ENCODE data around the gene NELFA.
"Not testable (repeated sequence)": the region's sequence is repeated elsewhere in the genome, so short reads cannot be mapped to it uniquely, and the experiment has no call there.

The NELFA gene

DNA sequence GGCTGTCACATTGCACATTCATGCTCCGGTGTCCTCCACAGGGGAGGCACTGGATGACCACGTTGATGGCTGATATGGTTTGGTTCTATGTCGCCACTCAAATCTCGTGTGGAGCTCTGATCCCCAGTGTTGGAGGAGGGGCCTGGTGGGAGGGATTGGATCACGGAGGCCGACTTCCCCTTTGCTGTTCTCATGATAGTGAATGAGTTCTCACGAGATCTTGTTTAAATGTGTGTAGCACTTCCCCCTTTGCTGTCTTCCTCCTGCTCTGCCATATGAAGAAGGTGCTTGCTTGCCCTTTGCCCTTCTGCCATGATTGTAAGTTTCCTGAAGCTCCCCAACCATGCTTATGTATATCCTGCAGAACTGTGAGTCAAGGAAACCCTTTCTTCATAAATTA, 28.1 kb upstream of the NELFA start:
- H3K4me3 ChIP-seq (ENCODE audit: low read length) = no peak overlapping the region
- TF ChIP-seq, protein P1, sequence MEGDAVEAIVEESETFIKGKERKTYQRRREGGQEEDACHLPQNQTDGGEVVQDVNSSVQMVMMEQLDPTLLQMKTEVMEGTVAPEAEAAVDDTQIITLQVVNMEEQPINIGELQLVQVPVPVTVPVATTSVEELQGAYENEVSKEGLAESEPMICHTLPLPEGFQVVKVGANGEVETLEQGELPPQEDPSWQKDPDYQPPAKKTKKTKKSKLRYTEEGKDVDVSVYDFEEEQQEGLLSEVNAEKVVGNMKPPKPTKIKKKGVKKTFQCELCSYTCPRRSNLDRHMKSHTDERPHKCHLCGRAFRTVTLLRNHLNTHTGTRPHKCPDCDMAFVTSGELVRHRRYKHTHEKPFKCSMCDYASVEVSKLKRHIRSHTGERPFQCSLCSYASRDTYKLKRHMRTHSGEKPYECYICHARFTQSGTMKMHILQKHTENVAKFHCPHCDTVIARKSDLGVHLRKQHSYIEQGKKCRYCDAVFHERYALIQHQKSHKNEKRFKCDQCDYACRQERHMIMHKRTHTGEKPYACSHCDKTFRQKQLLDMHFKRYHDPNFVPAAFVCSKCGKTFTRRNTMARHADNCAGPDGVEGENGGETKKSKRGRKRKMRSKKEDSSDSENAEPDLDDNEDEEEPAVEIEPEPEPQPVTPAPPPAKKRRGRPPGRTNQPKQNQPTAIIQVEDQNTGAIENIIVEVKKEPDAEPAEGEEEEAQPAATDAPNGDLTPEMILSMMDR (IDR thresholded peaks at IDR 0.05; ENCODE audit: insufficient read depth, low read depth, low read length, missing control alignments) = no peak
- no peak for DNase-seq (ENCODE audit: low read depth)

DNA sequence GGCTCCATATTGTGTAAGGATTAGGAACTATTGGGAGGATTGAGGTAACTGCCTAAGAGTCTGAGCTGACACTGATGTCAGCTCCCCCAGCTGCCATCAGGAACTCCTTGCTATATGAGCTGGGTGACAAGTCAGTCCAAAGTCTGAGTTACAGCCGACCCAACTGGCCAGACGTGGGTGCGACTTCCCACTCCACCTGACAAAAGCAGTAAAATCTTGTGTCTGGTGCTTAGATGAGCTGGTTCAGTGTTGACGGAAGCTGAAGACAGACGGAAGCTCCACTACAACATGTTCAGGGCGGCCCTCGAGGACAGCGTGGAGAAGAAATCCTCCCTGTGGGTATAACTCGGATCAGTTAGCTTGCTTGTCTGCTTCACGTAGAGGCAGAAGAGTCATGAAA, 27.6 kb upstream of the NELFA start:
- no peak for DNase-seq (ENCODE audit: low read depth)
- no peak overlapping the region for H3K4me3 ChIP-seq (ENCODE audit: low read length)
- TF ChIP-seq, protein P1 (IDR thresholded peaks at IDR 0.05; ENCODE audit: insufficient read depth, low read depth, low read length, missing control alignments) = no peak

DNA sequence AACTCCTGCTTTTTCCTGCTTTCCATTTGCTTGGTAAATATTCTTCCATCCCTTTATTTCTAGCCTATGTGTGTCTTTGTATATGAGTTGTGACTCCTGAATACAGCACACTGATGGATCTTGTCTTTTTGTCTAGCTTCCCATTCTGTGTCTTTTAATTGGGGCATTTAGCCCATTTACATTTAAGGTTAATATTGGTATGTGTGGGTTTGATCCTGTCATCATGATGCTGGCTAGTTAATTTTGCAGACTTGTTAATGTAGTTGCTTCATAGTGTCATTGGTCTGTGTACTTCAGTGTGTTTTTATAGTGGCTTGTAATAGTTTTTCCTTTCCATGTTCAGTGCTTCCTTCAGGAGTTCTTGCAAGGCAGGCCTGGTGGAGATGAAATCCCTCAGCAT, 22.4 kb upstream of the NELFA start:
- not testable (repeated sequence) for DNase-seq (ENCODE audit: low read depth)

DNA sequence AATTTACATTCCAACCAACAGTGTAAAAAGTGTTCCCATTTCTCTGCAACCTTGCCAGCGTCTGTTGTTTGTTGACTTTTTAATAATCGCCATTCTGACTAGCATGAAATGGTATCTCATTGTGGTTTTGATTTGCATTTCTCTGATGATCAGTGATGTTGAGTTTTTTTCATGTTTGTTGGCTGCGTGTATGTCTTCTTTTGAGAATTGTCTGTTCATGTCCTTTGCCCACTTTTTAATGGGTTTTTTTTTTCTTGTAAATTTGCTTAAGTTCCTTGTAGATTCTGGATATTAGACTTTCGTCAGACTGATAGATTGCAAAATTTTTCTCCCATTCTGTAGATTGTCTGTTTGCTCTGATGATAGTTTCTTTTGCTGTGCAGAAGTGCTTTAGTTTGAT, 18.3 kb upstream of the NELFA start:
- not testable (repeated sequence) for H3K4me3 ChIP-seq (ENCODE audit: low read length); DNase-seq (ENCODE audit: low read depth)

More for the DNA sequence above, 22.4 kb upstream of the NELFA start:
- not testable (repeated sequence) for H3K4me3 ChIP-seq (ENCODE audit: low read length)

DNA sequence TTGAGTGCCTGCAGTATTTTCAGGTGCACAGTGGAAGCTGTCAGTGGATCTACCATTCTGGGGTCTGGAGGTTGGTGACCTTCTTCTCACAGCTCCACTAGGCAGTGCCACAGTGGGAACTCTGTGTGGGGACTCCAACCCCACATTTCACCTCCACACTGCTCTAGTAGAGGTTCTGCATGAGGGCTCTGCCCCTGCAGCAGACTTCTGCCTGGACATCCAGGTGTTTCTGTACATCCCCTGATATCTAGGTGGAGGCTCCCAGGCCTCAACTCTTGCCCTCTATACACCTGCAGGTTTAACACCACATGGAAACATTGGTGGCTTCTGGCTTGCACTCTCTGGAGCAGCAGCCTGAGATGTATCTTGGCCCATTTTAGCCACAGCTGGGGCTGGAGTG, 17.0 kb upstream of the NELFA start:
- TF ChIP-seq, protein P1 (IDR thresholded peaks at IDR 0.05; ENCODE audit: insufficient read depth, low read depth, low read length, missing control alignments) = no peak

DNA sequence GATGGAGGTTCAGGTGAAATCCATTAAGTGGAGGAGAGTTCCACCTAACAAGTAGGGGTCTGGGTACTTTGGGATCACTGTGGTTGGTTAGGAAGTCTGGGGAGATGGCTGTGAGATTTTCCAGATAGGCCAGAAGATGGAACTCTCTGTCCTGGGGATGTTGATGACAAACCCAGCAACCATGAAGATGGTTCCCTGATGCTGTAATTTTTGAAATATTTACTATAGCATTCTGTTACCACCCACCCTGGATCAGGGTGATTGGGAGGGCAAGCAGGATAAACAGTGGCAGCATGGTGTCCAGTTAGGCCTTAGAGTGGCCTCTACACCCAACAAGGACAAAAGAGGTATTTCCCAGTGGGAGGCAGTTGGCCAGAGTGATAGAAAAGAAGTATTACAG, 15.9 kb upstream of the NELFA start:
- H3K4me3 ChIP-seq (ENCODE audit: low read length) = no peak overlapping the region
- DNase-seq (ENCODE audit: low read depth) = no peak
- TF ChIP-seq, protein P1 (IDR thresholded peaks at IDR 0.05; ENCODE audit: insufficient read depth, low read depth, low read length, missing control alignments) = no peak

More for the DNA sequence above, 17.0 kb upstream of the NELFA start:
- H3K4me3 ChIP-seq (ENCODE audit: low read length) = no peak overlapping the region
- no peak for DNase-seq (ENCODE audit: low read depth)

DNA sequence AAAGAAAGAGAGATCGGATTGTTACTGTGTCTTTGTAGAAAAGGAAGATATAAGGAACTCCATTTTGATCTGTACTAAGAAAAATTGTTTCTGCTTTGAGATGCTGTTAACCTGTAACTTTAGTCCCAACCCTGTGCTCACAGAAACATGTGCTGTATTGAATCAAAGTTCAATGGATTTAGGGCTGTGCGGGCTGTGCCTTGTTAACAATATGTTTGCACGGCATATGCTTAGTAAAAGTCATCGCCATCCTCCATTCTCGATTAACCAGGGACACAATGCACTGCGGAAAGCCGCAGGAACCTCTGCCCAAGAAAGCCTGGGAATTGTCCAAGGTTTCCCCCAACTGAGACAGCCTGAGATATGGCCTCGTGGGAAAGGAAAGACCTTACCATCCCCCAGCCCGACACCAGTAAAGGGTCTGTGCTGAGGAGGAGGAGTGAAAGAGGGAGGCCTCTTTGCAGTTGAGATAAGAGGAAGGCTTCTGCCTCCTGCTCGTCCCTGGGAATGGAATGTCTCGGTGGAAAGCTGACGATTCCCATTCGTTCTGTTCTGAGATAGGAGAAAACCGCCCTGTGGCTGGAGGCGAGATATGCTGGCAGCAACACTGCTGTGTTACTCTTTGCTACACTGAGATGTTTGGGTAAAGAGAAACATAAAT, 12.7 kb upstream of the NELFA start:
- not testable (repeated sequence) for H3K4me3 ChIP-seq (ENCODE audit: low read length); DNase-seq (ENCODE audit: low read depth)

DNA sequence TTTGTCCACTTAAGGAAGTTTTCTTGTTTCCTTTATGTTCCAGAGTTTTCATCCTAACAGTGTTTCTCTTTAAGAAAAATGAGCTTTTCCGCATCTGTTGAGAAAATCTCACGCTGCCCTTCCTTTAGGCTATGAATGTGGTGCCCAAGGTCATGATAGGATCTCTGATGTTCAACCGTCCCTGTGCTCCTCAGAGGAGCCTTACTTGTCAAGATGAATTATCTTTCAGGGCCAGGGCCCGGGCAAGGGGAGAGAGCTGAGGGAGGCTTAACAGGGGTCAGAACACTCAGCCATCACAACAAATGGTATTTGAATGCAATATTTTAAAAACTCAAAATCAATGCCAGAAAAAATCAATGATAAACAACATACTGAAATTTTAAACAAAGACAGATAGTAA, 6.2 kb upstream of the NELFA start:
- TF ChIP-seq, protein P1 (IDR thresholded peaks at IDR 0.05; ENCODE audit: insufficient read depth, low read depth, low read length, missing control alignments) = no peak
- no peak for DNase-seq (ENCODE audit: low read depth)
- H3K4me3 ChIP-seq (ENCODE audit: low read length) = no peak overlapping the region

DNA sequence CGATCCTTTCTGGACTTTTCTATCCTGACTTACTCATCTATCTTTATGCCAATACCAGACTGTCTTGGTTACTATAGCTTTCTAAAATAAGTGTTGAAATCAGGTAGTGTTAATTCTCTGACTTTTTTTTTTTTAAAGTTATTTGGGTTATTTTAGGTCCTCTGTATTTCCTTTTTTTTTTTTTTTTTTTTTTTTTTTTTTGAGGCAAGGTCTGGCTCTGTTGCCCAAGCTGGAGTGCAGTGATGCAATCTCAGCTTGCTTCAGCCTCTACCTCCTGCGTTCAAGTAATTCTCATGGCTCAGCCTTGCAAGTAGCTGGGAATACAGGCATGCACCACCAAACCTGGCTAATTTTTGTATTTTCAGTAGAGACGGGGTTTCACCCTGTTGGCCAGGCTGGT, 2.8 kb upstream of the NELFA start:
- DNase-seq (ENCODE audit: low read depth) = no peak
- TF ChIP-seq, protein P1 (IDR thresholded peaks at IDR 0.05; ENCODE audit: insufficient read depth, low read depth, low read length, missing control alignments) = no peak
- H3K4me3 ChIP-seq (ENCODE audit: low read length) = no peak overlapping the region

Data from epithelial cell of esophagus (primary cell).